ENCODE data around the gene DISC1.

- TF ChIP-seq CTCF (IDR thresholded peaks at IDR 0.05 in 2 of 3, conservative IDR thresholded peaks at IDR 0.05 in 1 of 3; ENCODE audit: borderline replicate concordance in 1 of 3, insufficient read depth in 1 of 3, low read depth in 2 of 3, low read length in 2 of 3) (no peak), ZFX (IDR thresholded peaks at IDR 0.05) (no peak), POLR2A (IDR thresholded peaks at IDR 0.05; ENCODE audit: borderline replicate concordance, extremely low read depth, insufficient read depth, insufficient read length) (no peak), SIN3A (IDR thresholded peaks at IDR 0.05; ENCODE audit: low read depth) (no peak)
These were observed 195.5 kb downstream of the DISC1 start for GRCh38 chr1:231822041-231822440.
